Spinal cord (tissue), 10 donors: ENCODE results near the gene GTPBP6. TPM values are rescaled to one million over a fixed set of nuclear protein-coding genes. Genes with fewer than 3 reads are reported as not detected.
A peak's percentile ranks its signal among the peaks of the same experiment; 100 is the strongest.
"Not testable (repeated sequence)": the region's sequence is repeated elsewhere in the genome, so short reads cannot be mapped to it uniquely, and the experiment has no call there.

Experiments used
- DNase-seq, 6 donors: peaks; one replicate each; pipeline versions ENCODE4 v3.0.0 to v3.0.0-alpha.2; 2013 to 2015; ENCODE audit warnings: low spot score in 6 of 6, low read depth in 4 of 6
- H3K27ac ChIP-seq: one replicate; pipeline ENCODE4 v1.5.1; 2013; ENCODE audit warnings: low read depth, low read length, control low read depth
- H3K27me3 ChIP-seq: one replicate; pipeline ENCODE4 v1.6.1; 2013; ENCODE audit warnings: low read length; ENCODE audit not compliant: control insufficient read depth, insufficient read depth
- H3K36me3 ChIP-seq: one replicate; pipeline ENCODE4 v1.6.1; 2013; ENCODE audit warnings: low read length; ENCODE audit not compliant: control insufficient read depth, insufficient read depth
- H3K4me1 ChIP-seq: one replicate; pipeline ENCODE4 v1.6.1; 2013; ENCODE audit warnings: low read length; ENCODE audit not compliant: control insufficient read depth, insufficient read depth
- H3K4me3 ChIP-seq: one replicate; pipeline ENCODE4 v1.5.1; 2013; ENCODE audit warnings: low read depth, low read length, control low read depth
- H3K9me3 ChIP-seq: one replicate; pipeline ENCODE4 v1.6.1; 2013; ENCODE audit warnings: low read length; ENCODE audit not compliant: control insufficient read depth, insufficient read depth
- WGBS: methylation state at CpG from one replicate; pipeline ENCODE4 v1.1.5; 2013; ENCODE audit warnings: missing lambda C conversion rate; ENCODE audit not compliant: insufficient coverage; 5-methylcytosine and 5-hydroxymethylcytosine counted together
- polyA plus RNA-seq, 2 donors: library from polyadenylated mRNA; unstranded; fragments of 120-200 nt; gene quantifications; one replicate each; pipeline ENCODE4 v1.2.1, GENCODE V29; 2013; ENCODE audit not compliant: insufficient read length in 2 of 2
- total RNA-seq, 2 donors: library from RNA; depleted of rRNA in 1 of 2; stranded (reverse); fragments of 120-200 nt in 1 of 2; fragments of >200 nt in 1 of 2; gene quantifications; one replicate each; pipeline versions ENCODE4 v1.2.3 to v1.2.4, GENCODE V29; 2013 to 2014
- donor health status: healthy.

Gene GTPBP6
- total and polyA plus RNA-seq, 4 donors: 10.8 to 88.3 (median 47.7) TPM

DNA sequence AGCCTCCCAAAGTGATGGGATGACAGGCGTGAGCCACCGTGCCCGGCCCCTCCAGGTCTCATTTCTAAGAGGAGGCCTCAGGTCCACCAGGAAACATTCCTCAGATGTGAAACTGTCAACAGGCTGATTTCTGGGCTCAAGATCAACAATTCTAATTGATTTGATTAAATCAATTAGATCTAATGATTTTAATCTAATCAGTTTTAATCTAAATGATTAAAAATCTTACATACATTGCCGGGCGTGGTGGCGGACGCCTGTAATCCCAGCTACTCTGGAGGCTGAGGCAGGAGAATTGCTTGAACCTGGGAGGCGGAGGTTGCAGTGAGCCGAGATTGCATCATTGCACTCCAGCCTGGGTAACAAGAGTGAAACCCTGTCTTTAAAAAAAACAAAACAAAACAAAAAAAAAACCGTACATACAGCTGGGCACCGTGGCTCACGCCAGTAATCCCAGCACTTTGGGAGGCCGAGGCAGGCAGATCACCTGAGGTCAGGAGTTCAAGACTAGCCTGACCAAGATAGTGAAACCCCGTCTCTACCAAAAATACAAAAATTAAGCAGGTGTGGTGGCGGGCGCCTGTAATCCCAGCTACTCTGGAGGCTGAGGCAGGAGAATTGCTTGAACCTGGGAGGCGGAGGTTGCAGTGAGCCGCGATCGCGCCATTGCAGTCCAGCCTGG is 36.5 kb downstream of the GTPBP6 start:
- peaks cover 23% of the 10 kb centered on the region for H3K36me3 ChIP-seq
- peaks cover 17% of the 10 kb centered on the region for H3K4me1 ChIP-seq
- not testable (repeated sequence) for DNase-seq, H3K4me3 ChIP-seq, H3K27me3 ChIP-seq, H3K27ac ChIP-seq, H3K9me3 ChIP-seq
- WGBS: 61% methylated on average over 5 of the region's 21 CpGs

DNA sequence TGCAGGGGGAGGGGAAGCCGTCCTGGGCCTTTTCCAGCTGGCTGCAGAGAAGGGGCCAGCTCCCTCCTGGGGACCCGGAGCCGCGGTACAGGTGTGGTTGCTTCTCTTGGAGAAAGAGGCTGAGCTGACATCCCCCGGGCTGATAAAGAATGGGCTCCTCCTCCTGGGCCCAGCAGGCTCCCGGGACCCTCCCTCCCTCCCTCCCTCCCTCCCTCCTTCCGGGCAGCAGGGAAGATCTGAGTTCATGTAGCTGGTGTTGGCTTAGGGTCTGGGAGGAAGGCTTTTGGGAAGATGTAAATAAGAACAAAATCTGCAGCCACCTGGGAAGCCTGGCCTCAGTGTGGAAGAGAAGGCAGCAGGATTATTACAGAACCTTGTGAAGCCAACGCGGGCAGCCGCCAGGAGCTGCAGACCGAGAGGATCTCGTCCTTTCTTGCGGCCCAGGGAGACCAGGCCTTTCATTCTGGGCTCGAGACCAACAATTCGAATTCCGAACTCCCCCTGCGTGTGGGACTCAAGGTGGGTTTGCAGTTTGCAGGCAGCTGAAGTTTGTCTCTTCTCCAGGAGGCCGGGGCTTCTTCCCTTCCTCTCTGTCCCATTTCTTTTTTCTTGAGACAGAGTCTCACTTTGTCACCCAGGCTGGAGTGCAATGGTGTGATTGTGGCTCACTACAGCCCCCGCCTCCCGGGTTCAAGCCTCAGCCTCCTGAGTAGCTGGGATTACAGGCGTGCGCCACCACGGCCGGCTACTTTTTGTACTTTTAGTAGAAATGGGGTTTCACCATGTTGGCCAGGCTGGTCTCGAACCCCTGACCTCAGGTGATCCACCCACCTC is 37.2 kb downstream of the GTPBP6 start, which contains the start of gene PLCXD1:
PLCXD1 (plus strand) TSS at position 216 of the 834 bp plus-strand sequence. CDS start 2,807 bp downstream, outside the sequence.
- 17% methylated on average over 18 of the region's 25 CpGs for WGBS
- H3K4me1 ChIP-seq: peaks cover 25% of the 10 kb centered on the region
- no peaks in the 10 kb centered on the region for H3K9me3 ChIP-seq
- peak within 1 kb of the TSS; percentile 29 for H3K4me3 ChIP-seq
- H3K36me3 ChIP-seq: peaks cover 23% of the 10 kb centered on the region
- H3K27ac ChIP-seq: peak within 1 kb of the TSS; percentile 57
- H3K27me3 ChIP-seq: peaks cover 7% of the 10 kb centered on the region
- peak in 3 of 6 donors; percentile 38 to 85 (median 76) for DNase-seq

DNA sequence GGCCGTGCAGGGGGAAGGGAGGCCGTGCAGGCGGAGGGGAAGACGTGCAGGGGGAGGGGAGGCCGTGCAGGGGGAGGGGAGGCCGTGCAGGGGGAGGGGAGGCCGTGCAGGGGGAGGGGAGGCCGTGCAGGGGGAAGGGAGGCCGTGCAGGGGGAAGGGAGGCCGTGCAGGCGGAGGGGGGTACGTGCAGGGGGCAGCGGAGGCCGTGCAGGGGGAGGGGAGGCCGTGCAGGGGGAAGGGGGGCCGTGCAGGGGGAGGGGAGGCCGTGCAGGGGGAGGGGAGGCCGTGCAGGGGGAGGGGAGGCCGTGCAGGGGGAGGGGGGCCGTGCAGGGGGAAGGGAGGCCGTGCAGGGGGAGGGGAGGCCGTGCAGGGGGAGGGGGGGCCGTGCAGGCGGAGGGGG is 37.9 kb downstream of the GTPBP6 start:
- not testable (repeated sequence) for H3K9me3 ChIP-seq, DNase-seq, H3K4me3 ChIP-seq, H3K27ac ChIP-seq
- WGBS: no CpG with 5 or more reads among the region's 24 CpGs
- H3K27me3 ChIP-seq: peaks cover 13% of the 10 kb centered on the region
- peaks cover 18% of the 10 kb centered on the region for H3K36me3 ChIP-seq
- peaks cover 31% of the 10 kb centered on the region for H3K4me1 ChIP-seq

- Histone ChIP-seq H3K36me3 (peaks cover 11% of the 10 kb centered on the region), H3K27me3 (peaks cover 17% of the 10 kb centered on the region), H3K4me1 (peaks cover 37% of the 10 kb centered on the region)
- H3K4me3 ChIP-seq, H3K27ac ChIP-seq, H3K9me3 ChIP-seq: not testable (repeated sequence)
- DNase-seq: peak in 1 of 6 donors; percentile 45
- WGBS: 91% methylated on average over 26 of the region's 45 CpGs
Measured at GRCh38 chrX:279757-280604, 38.6 kb downstream of the GTPBP6 start.

GRCh38 chrX:276581-277201 is 41.9 kb downstream of the GTPBP6 start:
- 7% methylated on average over 45 of the region's 49 CpGs for WGBS

DNA sequence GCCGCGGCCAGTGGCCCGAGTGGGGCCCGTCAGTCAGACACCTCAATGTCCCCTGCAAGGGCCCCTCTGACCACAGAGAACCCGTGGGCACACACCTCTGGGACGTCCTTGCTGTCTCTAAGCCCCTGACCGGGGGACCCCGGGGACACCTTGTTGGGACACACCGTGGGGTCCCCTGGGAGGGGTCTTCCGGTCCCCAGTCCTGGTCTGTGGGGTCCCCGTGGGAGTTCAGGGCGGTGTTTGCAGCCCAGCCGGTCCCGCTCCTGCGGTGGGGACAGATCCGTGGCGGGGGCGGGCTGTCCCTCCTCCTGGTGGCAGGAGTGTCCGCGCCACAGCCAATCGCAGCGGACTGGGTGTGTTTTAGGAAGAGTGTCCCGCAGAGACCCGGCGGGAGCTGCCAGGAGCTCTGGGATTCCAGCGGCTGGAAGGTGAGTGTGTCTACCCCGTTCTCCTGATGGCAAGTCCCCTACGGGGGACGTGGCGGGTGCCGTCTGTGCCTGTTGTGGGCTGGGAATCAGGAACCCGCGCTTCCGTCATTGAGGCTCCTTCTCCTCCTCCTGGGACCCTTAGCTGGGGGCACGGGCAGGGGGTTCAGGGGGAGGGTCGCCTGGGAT is 42.5 kb downstream of the GTPBP6 start:
- H3K4me3 ChIP-seq: peak overlapping the region; percentile 50
- H3K9me3 ChIP-seq: no peaks in the 10 kb centered on the region
- H3K4me1 ChIP-seq: peaks cover 21% of the 10 kb centered on the region
- H3K36me3 ChIP-seq: no peaks in the 10 kb centered on the region
- H3K27ac ChIP-seq: no peak overlapping the region
- H3K27me3 ChIP-seq: peaks cover 17% of the 10 kb centered on the region
- peak in 2 of 6 donors; percentile 10 to 57 for DNase-seq
- WGBS: 2% methylated on average over 36 of the region's 36 CpGs

More at GRCh38 chrX:276581-277201, 41.9 kb downstream of the GTPBP6 start:
- H3K9me3 ChIP-seq: no peaks in the 10 kb centered on the region
- H3K27ac ChIP-seq: no peak overlapping the region
- no peak for DNase-seq
- H3K36me3 ChIP-seq: no peaks in the 10 kb centered on the region
- peak overlapping the region; percentile 50 for H3K4me3 ChIP-seq
- peaks cover 17% of the 10 kb centered on the region for H3K27me3 ChIP-seq
- H3K4me1 ChIP-seq: peaks cover 27% of the 10 kb centered on the region

- 39% methylated on average over 32 of the region's 32 CpGs for WGBS
- no peak for DNase-seq
- no peaks in the 10 kb centered on the region for H3K36me3 ChIP-seq
- no peak overlapping the region for H3K27ac ChIP-seq
- peaks cover 17% of the 10 kb centered on the region for H3K27me3 ChIP-seq
- no peaks in the 10 kb centered on the region for H3K9me3 ChIP-seq
- peaks cover 20% of the 10 kb centered on the region for H3K4me1 ChIP-seq
- H3K4me3 ChIP-seq: peak overlapping the region; percentile 50
Measured at GRCh38 chrX:275476-275966, 43.1 kb downstream of the GTPBP6 start.

- peak in 1 of 6 donors; percentile 45 for DNase-seq
- H3K4me3 ChIP-seq: no peak overlapping the region
Measured at GRCh38 chrX:274904-275475, 43.6 kb downstream of the GTPBP6 start.

More at GRCh38 chrX:274904-275475, 43.6 kb downstream of the GTPBP6 start:
- peaks cover 20% of the 10 kb centered on the region for H3K4me1 ChIP-seq
- no peaks in the 10 kb centered on the region for H3K36me3 ChIP-seq
- H3K9me3 ChIP-seq: no peaks in the 10 kb centered on the region
- peaks cover 17% of the 10 kb centered on the region for H3K27me3 ChIP-seq
- H3K27ac ChIP-seq: no peak overlapping the region
- WGBS: 44% methylated on average over 13 of the region's 16 CpGs
